Peyer's patch (tissue), 4 donors: ENCODE measurements around the gene CCND2. TPM values are rescaled to one million over a fixed set of nuclear protein-coding genes. Genes with fewer than 3 reads are reported as not detected.

Source experiments
- DNase-seq, 3 donors: peaks; one replicate each; pipeline ENCODE4 v3.0.0-alpha.2; 2017 to 2019
- H3K27ac ChIP-seq, 4 donors: fragments of 200-600 bp; sonication (generic); one replicate each; pipeline ENCODE4 v1.5.1; 2016 to 2019
- H3K27me3 ChIP-seq, 2 donors: fragments of 200-600 bp; sonication (generic); one replicate each; pipeline ENCODE4 v1.5.1; 2019
- H3K36me3 ChIP-seq, 3 donors: fragments of 200-600 bp; sonication (generic); one replicate each; pipeline ENCODE4 v1.5.1; 2016 to 2019
- H3K4me1 ChIP-seq, 4 donors: fragments of 200-600 bp; sonication (generic); one replicate each; pipeline ENCODE4 v1.5.1; 2016 to 2019
- H3K4me3 ChIP-seq, 4 donors: fragments of 200-600 bp; sonication (generic); 1 replicate in 3 of 4; 2 replicates in 1 of 4; pipeline ENCODE4 v1.5.1; 2016 to 2019; ENCODE audit warnings: mild to moderate bottlenecking in 1 of 4
- H3K9me3 ChIP-seq, 4 donors: fragments of 200-600 bp; sonication (generic); one replicate each; pipeline ENCODE4 v1.5.1; 2016 to 2019; ENCODE audit warnings: mild to moderate bottlenecking in 1 of 4
- POLR2A ChIP-seq, 2 donors: fragments of 450-650 bp; IDR thresholded peaks; one replicate each; pipeline ENCODE4 v1.5.1; 2017; ENCODE audit warnings: antibody characterized with exemption in 2 of 2, mild to moderate bottlenecking in 2 of 2, moderate library complexity in 2 of 2
- total RNA-seq, 4 donors: library from RNA; depleted of rRNA; stranded (reverse); fragments of >200 nt; gene quantifications; one replicate each; pipeline ENCODE4 v1.1.0, GENCODE V29; 2016
- TF ChIP-seq, protein P1 (sequence below), 6 experiments: fragments of 450-650 bp in 4 of 6; fragments of 200-600 bp in 2 of 6; sonication (generic) in 1 of 6; IDR thresholded peaks; one replicate each; pipeline ENCODE4 v1.5.1; 2017 to 2019; ENCODE audit warnings: antibody characterized with exemption in 6 of 6, mild to moderate bottlenecking in 3 of 6, moderate library complexity in 1 of 6

Gene CCND2
- total RNA-seq, 4 donors from 2014 or later: 72.0 to 162 (median 97.6) TPM

DNA sequence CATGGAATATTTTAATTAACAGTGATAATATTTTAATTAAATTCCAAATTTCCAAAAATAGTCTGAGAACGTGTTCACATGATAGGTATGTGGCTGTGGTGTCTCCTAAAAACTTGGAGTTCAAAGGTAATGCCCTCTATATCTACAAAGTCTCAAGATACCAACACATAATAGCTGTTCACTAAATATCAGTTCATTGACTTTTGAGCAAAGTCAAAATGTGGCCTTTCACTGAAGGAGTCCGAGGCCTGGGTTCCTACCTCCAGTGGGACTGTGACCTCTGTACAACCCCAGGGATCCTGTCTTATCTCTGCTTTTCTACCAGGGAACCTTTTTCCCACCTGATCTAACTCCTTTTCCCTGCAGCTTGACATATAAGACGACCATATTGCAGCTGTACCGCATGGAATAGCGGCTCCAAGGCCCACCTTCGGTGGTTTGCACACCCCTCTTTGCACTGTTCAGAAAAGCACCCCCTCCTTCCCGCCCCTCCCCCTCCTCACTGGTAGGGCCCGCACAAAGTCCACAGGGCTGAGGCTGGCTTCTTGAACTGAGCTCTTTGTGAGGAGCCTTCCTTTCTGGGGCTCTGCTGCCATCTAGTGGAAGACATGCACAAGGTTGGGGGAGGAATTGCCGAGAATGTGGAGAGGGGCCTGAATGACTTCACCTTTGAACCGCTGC lies 3.1 kb downstream of the CCND2 start:
- DNase-seq: peak; percentile 84 to 95 (median 85)
- H3K27me3 ChIP-seq: no peaks in the 10 kb centered on the region
- H3K36me3 ChIP-seq: peaks cover 0 to 21% (median 0%) of the 10 kb centered on the region in 3 donors
- H3K4me1 ChIP-seq: peaks cover 8 to 75% (median 13%) of the 10 kb centered on the region in 4 donors
- H3K9me3 ChIP-seq: no peaks in the 10 kb centered on the region
- TF ChIP-seq, protein P1, sequence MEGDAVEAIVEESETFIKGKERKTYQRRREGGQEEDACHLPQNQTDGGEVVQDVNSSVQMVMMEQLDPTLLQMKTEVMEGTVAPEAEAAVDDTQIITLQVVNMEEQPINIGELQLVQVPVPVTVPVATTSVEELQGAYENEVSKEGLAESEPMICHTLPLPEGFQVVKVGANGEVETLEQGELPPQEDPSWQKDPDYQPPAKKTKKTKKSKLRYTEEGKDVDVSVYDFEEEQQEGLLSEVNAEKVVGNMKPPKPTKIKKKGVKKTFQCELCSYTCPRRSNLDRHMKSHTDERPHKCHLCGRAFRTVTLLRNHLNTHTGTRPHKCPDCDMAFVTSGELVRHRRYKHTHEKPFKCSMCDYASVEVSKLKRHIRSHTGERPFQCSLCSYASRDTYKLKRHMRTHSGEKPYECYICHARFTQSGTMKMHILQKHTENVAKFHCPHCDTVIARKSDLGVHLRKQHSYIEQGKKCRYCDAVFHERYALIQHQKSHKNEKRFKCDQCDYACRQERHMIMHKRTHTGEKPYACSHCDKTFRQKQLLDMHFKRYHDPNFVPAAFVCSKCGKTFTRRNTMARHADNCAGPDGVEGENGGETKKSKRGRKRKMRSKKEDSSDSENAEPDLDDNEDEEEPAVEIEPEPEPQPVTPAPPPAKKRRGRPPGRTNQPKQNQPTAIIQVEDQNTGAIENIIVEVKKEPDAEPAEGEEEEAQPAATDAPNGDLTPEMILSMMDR (IDR thresholded peaks at IDR 0.05): peak; percentile 87 to 98 (median 94)
- no peak for TF ChIP-seq POLR2A (IDR thresholded peaks at IDR 0.05)
- peak overlapping the region in 1 of 4 donors; percentile 89 for H3K4me3 ChIP-seq
- H3K27ac ChIP-seq: peak overlapping the region in 3 of 4 donors; percentile 93 to 96 (median 95)

DNA sequence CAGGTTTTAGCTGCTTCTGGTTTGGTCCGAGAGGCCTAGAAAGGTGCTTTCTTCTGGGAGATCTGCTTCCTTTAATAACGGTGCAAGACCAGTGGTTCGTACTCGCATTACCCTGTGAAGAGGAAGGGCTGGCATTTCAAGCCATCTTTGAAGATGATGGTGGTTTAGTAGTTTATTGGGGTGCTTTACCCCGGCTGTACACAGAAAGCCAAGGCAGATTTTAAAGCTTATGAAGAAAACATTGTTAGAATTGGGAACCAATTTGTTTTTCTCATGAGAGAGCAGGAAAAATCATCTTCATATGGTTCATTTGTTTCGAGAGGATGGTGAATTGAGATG lies 3.6 kb downstream of the CCND2 start:
- no peak overlapping the region for H3K4me3 ChIP-seq
- H3K27ac ChIP-seq: peak overlapping the region in 2 of 4 donors; percentile 93 to 96
- no peaks in the 10 kb centered on the region for H3K27me3 ChIP-seq
- H3K36me3 ChIP-seq: peaks cover 0 to 26% (median 0%) of the 10 kb centered on the region in 3 donors
- H3K4me1 ChIP-seq: peaks cover 8 to 79% (median 12%) of the 10 kb centered on the region in 4 donors
- TF ChIP-seq POLR2A (IDR thresholded peaks at IDR 0.05): no peak
- TF ChIP-seq, protein P1 (IDR thresholded peaks at IDR 0.05): no peak
- H3K9me3 ChIP-seq: no peaks in the 10 kb centered on the region
- no peak for DNase-seq

DNA sequence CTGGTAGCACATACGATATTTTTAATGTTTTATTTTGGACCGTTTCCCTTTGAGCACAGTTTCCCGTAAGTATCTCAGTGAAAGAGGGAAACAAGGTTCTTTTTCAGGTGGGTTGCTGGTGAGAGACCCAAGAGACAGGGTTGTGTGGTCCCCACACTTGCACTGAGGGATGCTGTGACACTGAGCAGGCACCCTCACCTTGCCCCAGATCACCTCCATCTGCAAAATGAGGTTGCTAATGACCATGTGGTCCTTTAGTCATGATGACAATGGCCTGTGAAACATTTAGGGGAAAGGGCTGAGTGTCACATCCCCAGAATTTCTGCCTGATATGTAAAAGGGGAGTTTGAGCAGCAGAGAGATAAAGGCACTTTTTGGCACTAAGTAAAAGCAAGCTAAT lies 4.3 kb downstream of the CCND2 start:
- H3K36me3 ChIP-seq: peaks cover 0 to 32% (median 0%) of the 10 kb centered on the region in 3 donors
- H3K9me3 ChIP-seq: no peaks in the 10 kb centered on the region
- peaks cover 1 to 78% (median 11%) of the 10 kb centered on the region in 4 donors for H3K4me1 ChIP-seq
- TF ChIP-seq, protein P1 (IDR thresholded peaks at IDR 0.05): no peak
- TF ChIP-seq POLR2A (IDR thresholded peaks at IDR 0.05): no peak
- H3K27me3 ChIP-seq: no peaks in the 10 kb centered on the region
- H3K4me3 ChIP-seq: no peak overlapping the region
- no peak for DNase-seq
- peak overlapping the region in 3 of 4 donors; percentile 4 to 96 (median 93) for H3K27ac ChIP-seq

DNA sequence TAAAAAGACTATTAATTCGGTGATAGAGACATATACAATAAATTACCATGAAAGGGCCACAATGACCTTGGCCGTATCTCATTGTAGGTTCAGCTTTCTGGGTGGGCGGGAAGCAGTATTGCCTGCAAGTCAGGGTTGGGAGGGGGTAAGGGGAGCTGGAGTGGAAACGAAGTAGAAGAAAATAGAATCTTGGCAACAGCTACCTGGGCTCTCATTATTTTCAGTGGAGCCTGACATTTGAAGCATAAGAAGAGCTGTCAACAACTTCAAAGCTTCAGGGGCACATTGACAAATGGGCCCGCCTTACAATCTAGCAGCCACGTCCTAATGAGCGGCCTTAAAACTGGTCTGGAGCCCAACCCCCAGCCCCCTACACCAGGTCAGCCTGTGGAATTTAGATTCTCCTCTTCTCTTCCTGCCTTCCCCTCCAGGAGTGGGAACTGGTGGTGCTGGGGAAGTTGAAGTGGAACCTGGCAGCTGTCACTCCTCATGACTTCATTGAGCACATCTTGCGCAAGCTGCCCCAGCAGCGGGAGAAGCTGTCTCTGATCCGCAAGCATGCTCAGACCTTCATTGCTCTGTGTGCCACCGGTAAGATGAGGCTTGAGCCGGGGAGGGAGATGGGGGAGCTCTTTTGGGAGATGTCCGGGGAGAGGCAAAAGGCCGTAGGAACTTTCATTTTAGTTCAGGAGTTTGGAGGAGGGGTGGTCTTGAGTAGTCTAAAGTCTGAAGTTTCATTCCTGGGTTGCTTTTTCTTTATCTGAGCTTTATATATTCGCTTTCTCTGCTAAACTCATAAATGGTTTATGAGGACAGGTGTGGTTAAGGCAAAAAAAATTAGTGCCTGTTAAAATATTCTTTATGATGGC lies 5.0 kb downstream of the CCND2 start:
- no peaks in the 10 kb centered on the region for H3K27me3 ChIP-seq

DNA sequence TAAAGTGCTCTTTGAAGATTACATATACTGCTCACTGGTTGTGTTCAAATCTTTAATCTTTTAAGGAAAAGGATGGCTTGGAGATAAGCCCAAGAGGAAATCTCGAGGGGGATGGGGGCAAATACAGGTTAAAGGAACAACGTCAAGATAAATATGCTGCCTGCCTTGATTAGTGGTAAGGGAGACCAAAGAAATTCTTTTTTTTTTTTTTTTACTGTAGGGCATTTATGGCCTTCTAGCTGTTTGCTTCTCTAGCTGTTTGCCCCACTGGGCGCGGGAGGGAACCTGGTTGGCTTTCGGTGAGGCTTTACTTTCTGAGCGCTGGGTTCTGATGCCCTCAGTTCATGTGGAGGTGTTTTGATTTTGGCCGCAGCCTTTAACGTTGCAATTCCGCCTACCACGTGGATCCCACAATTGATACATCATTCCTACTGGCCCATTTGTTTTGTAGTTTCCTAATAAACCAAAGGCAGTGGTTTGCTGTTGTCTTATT lies 5.7 kb downstream of the CCND2 start:
- no peak overlapping the region for H3K4me3 ChIP-seq
- peak in 1 of 3 donors; percentile 59 for DNase-seq
- no peaks in the 10 kb centered on the region for H3K9me3 ChIP-seq
- H3K4me1 ChIP-seq: peaks cover 0 to 78% (median 9%) of the 10 kb centered on the region in 4 donors
- peaks cover 0 to 46% (median 0%) of the 10 kb centered on the region in 3 donors for H3K36me3 ChIP-seq
- TF ChIP-seq, protein P1 (IDR thresholded peaks at IDR 0.05): no peak
- no peak for TF ChIP-seq POLR2A (IDR thresholded peaks at IDR 0.05)
- H3K27me3 ChIP-seq: no peaks in the 10 kb centered on the region
- H3K27ac ChIP-seq: peak overlapping the region in 1 of 4 donors; percentile 96

More for the DNA sequence above, 5.0 kb downstream of the CCND2 start:
- peak overlapping the region in 3 of 4 donors; percentile 31 to 96 (median 93) for H3K27ac ChIP-seq
- H3K9me3 ChIP-seq: no peaks in the 10 kb centered on the region
- peaks cover 0 to 39% (median 0%) of the 10 kb centered on the region in 3 donors for H3K36me3 ChIP-seq
- no peak overlapping the region for H3K4me3 ChIP-seq
- peaks cover 0 to 78% (median 9%) of the 10 kb centered on the region in 4 donors for H3K4me1 ChIP-seq
- TF ChIP-seq POLR2A (IDR thresholded peaks at IDR 0.05): peak in 1 of 2 donors; percentile 9
- TF ChIP-seq, protein P1 (IDR thresholded peaks at IDR 0.05): no peak
- peak in 2 of 3 donors; percentile 76 to 83 for DNase-seq
